SK-N-MC (cell line): ENCODE data around the gene OR4M1.

Experiments used
- EZH2 ChIP-seq: fragments of 200-600 bp; sonication (generic); IDR thresholded peaks from one replicate; pipeline ENCODE4 v1.6.1; 2017; ENCODE audit warnings: antibody characterized with exemption
- POLR2AphosphoS5 ChIP-seq: IDR thresholded peaks from 2 replicates; pipeline ENCODE4 v1.6.1; 2012; ENCODE audit warnings: mild to moderate bottlenecking, low read depth, low read length, borderline replicate concordance

DNA sequence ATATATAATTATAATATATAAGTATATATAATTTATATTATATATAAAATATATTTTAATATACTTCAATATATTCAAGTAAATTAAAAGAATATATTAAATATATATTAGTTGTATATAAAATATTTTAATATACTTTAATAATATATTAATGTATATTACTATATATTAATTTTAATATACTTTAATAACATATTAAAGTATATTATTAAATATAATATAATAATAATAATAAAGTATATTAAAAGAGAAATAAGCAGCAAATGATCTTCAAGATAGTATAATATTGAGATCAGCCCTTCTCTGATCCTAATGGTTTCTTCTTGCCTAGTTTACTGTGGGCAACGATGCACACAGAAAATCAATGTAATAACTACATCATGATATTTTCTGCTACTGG, 2.3 kb downstream of the OR4M1 start:
- TF ChIP-seq EZH2 (no peak), POLR2AphosphoS5 (no peak)
